GM12873 (cell line): Measurements from ENCODE around the gene TMEM184B.

Source experiments
- CTCF ChIP-seq: IDR thresholded peaks from 2 replicates; pipeline ENCODE4 v1.5.1; 2012; ENCODE audit warnings: low read depth, mild to moderate bottlenecking, moderate library complexity, low read length, control low read depth; ENCODE audit not compliant: insufficient read depth; ENCODE audit errors: missing control alignments

TMEM184B gene

GRCh38 chr22:38272373-38273134 is at the start of gene TMEM184B:
Gene TMEM184B (minus strand): TSS chr22:38273010. CDS start chr22:38247961, 25,049 bp downstream.
- TF ChIP-seq CTCF, result no peak

DNA sequence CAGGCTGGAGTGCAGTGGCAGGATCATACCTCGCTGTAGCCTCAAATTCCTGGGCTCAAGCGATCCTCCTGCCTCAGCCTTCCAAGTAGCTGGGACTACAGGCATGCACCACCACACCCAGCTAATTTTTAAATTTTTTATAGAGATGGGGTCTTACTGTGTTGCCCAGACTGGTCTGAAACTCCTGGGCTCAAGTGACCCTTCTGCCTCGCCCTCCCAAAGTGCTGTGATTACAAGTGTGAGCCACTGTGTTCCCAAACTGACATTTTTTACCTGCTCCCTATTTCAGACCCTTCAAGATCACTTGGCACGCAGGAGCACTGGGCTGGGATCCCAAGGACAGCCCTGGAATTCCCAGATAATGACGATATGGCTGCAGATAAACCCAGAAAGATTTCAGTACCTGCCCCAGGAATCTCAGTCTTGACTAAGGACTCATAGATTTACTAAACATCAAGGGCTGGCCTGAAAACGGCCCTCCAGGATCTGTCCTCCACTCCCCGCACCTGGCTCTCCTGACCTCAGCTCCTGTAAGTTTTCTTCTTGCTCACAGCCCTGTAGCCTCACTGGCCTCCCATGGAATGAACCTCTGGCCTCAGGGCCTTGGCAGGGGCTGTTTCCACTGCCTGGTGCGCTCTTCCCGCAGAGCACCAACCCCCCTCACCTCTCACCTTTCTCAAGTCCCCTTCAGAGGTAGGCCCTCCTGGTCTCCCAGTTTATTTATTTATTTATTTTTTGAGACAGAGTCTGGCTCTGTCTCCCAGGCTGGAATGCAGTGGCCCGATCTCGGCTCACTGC is 48.0 kb upstream of the TMEM184B start:
- TF ChIP-seq CTCF, result no peak

DNA sequence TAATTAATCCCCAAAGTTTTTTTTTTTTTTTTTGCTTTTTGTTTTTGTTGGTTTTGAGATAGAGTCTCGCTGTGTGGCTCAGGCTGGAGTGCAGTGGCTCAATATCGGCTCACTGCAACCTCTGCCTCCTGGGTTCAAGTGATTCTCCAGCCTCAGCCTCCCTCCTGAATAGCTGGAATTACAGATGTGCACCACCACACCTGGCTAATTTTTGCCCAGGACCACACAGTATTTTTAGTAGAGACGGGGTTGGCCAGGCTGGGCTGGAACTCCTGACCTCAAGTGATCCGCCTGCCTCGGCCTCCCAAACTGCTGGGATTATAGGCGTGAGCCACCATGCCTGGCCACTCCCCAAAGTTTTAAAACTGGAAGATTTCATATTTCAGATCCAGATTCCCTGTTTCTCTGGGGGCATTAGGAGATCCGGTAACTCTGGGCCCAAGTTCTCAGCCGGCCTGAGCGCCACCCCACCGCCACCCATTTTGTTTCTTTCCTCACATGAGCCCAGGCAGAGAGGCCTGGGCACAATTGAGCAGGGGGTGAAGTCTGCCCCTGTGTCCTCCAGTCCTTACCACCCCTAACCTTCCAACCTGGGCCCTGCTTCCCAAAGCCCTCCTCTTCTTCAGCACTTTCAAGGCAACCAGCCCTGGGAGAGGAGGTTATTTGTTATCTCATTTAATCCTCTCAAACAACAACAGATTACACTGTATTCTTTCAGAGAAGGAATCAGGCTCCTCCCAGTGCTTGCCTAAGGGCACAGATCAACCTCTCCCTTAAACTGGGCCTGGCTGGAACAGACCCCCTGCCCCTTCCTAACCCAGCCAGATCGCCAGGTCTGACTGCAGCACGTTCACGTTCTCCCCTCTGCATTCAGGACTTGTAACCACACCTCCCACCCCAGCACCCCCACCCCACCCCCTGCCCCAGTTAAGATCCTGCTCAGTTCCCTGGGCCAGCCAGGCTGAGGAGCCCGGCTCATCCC is 46.3 kb upstream of the TMEM184B start:
- TF ChIP-seq CTCF, result no peak

DNA sequence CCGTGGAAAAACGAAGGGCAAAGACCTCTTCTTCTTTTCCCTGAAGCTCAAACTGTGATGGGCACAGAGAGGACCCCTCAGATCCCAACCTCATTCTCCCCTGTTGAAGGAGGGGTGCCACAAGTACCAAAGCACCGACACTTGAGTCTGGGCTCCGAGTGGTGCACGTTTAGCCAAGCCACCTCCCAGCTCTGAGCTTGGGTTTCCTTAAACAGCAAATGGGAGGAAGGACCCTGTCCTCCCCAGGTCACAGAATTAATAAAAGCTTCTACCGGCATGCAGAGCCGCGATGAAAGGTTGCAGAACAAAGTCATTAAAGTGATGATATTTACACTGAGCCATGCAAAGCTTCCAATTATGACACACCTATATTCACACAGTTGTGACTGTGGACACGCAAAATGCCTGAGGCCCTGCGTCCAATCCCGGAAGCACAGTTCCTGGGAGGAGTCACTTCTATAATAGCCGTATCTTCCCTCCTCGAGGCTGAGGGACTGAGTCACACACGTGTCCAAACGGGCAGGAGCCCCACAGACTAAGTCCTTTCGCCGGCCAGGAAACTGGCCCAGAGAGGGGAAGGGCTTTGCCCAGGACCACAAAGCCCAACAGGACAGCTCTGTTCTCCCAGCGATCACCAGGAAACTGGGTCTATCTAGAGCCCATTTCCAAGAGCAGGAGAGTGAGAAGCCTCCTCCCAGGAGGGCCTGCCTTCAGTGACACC is 45.3 kb upstream of the TMEM184B start:
- TF ChIP-seq CTCF, result no peak

DNA sequence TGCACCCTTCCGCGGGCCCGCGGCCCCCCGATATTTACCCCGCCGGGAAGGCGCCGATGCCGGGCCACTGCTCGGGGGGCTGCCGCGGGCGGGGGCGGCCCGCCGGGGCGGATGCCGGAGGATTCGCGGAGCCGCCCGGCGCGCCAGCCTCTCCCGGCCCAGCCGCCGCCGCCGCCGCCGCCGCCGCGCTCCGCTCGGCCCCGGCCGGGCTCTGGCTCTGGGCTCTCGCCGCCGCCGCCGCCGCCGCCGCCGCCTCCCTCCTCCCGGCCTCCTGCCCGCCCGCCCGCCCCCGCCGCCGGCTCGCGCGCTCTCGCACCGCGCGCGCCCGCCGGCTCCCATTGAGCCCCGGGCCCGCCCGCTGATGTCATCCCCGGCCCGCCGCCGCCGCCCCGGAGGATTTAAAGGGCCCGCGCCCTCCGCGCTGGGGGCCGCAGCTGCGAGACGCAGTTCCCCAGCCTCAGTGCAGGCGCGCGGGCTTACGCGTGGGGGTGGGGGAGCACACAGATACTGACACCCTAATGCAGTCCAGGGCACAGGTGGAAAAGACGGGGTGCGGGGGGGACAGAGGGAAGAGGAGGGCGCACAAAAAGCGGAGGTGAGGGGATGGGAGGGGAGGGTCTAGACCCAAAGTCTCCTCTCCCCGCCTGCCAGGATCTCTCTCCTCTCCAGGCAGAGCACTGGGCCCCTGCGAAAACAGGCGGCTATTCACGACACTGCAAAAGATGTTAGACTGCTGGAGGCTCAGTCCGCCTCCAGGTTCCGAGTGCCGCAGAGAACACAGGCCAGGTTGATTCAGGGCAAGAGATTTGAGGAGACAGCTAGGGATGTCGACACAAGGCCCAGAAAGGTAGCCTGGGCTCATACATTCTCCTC is 44.5 kb upstream of the TMEM184B start, which contains the start of gene CSNK1E:
CSNK1E (minus strand) TSS at position 312 of the 873 bp plus-strand sequence. CDS start 3,276 bp downstream, outside the sequence.
- no peak for TF ChIP-seq CTCF

- TF ChIP-seq CTCF, result no peak
Observed at GRCh38 chr22:38316364-38317121, 43.7 kb upstream of the TMEM184B start.
